ENCODE data around the gene TEKT5. TPM values are rescaled to one million over a fixed set of nuclear protein-coding genes. Genes with fewer than 3 reads are reported as not detected.
A peak's percentile ranks its signal among the peaks of the same experiment; 100 is the strongest.

TEKT5 gene
- total and polyA plus RNA-seq, 9 of the 15 experiments (the other 6 are each of a cell fraction or from before 2014, with no cell fraction given): 0.10 to 0.19 TPM; not detected in 7

DNA sequence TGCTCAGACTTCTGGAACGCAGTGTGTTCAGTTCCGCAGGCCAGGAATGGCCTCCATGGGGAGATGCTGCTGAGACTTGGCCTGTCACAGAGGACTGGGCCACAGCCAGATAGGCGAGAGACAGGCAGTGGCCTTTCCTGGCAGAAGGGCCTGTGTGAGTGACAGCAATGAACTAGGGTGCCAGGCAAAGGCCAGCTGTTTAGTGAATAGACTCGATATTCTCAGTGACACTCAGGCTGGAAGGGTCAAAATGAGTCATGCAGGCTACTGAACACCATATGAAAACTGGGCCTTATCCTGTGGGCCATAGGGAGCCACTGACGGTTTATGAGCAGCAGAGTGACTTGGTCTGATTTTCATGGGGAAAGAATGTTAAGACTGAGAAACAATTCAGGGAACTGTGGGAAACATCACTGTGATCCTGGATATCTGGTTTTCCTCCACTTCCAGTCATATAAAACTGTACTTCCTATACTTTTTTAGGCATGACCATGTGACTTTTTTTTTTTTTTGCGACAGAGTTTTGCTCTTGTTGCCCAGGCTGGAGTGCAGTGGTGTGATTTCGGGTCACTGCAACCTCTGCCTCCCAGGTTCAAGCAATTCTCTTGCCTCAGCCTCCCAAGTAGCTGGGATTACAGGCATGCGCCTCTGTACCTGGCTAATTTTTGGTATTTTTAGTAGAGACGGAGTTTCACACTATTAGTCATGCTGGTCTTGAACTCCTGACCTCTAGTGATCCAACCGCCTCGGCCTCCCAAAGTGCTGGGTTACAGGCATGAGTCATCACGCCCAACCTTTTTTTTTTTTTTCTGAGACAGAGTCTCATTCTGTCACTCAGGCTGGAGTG lies 43.7 kb upstream of the TEKT5 start (continued):
- no peak for TF ChIP-seq NCOA2 (IDR thresholded peaks at IDR 0.05; ENCODE audit: partially characterized antibody in 2 of 2)
- TF ChIP-seq ID3 (CRISPR knock-in tag; IDR thresholded peaks at IDR 0.05): no peak
- TF ChIP-seq ID3 (tag; IDR thresholded peaks at IDR 0.05): 0 out of 2 replicates have a peak, but pooled peaks have one; percentile 41
- no peak for TF ChIP-seq SPI1 (IDR thresholded peaks at IDR 0.05; ENCODE audit: borderline replicate concordance, low read depth, low read length)
- TF ChIP-seq, protein P1, sequence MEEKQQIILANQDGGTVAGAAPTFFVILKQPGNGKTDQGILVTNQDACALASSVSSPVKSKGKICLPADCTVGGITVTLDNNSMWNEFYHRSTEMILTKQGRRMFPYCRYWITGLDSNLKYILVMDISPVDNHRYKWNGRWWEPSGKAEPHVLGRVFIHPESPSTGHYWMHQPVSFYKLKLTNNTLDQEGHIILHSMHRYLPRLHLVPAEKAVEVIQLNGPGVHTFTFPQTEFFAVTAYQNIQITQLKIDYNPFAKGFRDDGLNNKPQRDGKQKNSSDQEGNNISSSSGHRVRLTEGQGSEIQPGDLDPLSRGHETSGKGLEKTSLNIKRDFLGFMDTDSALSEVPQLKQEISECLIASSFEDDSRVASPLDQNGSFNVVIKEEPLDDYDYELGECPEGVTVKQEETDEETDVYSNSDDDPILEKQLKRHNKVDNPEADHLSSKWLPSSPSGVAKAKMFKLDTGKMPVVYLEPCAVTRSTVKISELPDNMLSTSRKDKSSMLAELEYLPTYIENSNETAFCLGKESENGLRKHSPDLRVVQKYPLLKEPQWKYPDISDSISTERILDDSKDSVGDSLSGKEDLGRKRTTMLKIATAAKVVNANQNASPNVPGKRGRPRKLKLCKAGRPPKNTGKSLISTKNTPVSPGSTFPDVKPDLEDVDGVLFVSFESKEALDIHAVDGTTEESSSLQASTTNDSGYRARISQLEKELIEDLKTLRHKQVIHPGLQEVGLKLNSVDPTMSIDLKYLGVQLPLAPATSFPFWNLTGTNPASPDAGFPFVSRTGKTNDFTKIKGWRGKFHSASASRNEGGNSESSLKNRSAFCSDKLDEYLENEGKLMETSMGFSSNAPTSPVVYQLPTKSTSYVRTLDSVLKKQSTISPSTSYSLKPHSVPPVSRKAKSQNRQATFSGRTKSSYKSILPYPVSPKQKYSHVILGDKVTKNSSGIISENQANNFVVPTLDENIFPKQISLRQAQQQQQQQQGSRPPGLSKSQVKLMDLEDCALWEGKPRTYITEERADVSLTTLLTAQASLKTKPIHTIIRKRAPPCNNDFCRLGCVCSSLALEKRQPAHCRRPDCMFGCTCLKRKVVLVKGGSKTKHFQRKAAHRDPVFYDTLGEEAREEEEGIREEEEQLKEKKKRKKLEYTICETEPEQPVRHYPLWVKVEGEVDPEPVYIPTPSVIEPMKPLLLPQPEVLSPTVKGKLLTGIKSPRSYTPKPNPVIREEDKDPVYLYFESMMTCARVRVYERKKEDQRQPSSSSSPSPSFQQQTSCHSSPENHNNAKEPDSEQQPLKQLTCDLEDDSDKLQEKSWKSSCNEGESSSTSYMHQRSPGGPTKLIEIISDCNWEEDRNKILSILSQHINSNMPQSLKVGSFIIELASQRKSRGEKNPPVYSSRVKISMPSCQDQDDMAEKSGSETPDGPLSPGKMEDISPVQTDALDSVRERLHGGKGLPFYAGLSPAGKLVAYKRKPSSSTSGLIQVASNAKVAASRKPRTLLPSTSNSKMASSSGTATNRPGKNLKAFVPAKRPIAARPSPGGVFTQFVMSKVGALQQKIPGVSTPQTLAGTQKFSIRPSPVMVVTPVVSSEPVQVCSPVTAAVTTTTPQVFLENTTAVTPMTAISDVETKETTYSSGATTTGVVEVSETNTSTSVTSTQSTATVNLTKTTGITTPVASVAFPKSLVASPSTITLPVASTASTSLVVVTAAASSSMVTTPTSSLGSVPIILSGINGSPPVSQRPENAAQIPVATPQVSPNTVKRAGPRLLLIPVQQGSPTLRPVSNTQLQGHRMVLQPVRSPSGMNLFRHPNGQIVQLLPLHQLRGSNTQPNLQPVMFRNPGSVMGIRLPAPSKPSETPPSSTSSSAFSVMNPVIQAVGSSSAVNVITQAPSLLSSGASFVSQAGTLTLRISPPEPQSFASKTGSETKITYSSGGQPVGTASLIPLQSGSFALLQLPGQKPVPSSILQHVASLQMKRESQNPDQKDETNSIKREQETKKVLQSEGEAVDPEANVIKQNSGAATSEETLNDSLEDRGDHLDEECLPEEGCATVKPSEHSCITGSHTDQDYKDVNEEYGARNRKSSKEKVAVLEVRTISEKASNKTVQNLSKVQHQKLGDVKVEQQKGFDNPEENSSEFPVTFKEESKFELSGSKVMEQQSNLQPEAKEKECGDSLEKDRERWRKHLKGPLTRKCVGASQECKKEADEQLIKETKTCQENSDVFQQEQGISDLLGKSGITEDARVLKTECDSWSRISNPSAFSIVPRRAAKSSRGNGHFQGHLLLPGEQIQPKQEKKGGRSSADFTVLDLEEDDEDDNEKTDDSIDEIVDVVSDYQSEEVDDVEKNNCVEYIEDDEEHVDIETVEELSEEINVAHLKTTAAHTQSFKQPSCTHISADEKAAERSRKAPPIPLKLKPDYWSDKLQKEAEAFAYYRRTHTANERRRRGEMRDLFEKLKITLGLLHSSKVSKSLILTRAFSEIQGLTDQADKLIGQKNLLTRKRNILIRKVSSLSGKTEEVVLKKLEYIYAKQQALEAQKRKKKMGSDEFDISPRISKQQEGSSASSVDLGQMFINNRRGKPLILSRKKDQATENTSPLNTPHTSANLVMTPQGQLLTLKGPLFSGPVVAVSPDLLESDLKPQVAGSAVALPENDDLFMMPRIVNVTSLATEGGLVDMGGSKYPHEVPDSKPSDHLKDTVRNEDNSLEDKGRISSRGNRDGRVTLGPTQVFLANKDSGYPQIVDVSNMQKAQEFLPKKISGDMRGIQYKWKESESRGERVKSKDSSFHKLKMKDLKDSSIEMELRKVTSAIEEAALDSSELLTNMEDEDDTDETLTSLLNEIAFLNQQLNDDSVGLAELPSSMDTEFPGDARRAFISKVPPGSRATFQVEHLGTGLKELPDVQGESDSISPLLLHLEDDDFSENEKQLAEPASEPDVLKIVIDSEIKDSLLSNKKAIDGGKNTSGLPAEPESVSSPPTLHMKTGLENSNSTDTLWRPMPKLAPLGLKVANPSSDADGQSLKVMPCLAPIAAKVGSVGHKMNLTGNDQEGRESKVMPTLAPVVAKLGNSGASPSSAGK (IDR thresholded peaks at IDR 0.05): peak; percentile 29
- TF ChIP-seq MTA1 (IDR thresholded peaks at IDR 0.05; ENCODE audit: borderline replicate concordance): no peak; the same call in 1 of the 2 replicates
- TF ChIP-seq, protein P2, sequence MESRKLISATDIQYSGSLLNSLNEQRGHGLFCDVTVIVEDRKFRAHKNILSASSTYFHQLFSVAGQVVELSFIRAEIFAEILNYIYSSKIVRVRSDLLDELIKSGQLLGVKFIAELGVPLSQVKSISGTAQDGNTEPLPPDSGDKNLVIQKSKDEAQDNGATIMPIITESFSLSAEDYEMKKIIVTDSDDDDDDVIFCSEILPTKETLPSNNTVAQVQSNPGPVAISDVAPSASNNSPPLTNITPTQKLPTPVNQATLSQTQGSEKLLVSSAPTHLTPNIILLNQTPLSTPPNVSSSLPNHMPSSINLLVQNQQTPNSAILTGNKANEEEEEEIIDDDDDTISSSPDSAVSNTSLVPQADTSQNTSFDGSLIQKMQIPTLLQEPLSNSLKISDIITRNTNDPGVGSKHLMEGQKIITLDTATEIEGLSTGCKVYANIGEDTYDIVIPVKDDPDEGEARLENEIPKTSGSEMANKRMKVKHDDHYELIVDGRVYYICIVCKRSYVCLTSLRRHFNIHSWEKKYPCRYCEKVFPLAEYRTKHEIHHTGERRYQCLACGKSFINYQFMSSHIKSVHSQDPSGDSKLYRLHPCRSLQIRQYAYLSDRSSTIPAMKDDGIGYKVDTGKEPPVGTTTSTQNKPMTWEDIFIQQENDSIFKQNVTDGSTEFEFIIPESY (CRISPR knock-in tag; IDR thresholded peaks at IDR 0.05): no peak
- no peak for TF ChIP-seq ZNF551 (CRISPR knock-in tag; IDR thresholded peaks at IDR 0.05)
- no peak for TF ChIP-seq OTX1 (CRISPR knock-in tag; IDR thresholded peaks at IDR 0.05)
- no peak for TF ChIP-seq XRCC3 (IDR thresholded peaks at IDR 0.05)
- TF ChIP-seq SNIP1 (IDR thresholded peaks at IDR 0.05; ENCODE audit: low read depth): no peak
- TF ChIP-seq SRSF1 (IDR thresholded peaks at IDR 0.05; ENCODE audit: low read depth, low read length): no peak
- no peak for TF ChIP-seq CBX8 (IDR thresholded peaks at IDR 0.05; ENCODE audit: borderline replicate concordance, extremely low read depth, low read depth, low read length, poor library complexity, severe bottlenecking)
